HepG2 (cell line): ENCODE data around the gene XG.
"Not testable (repeated sequence)": the region's sequence is repeated elsewhere in the genome, so short reads cannot be mapped to it uniquely, and the experiment has no call there.

Experiments used
- AKAP8 ChIP-seq: sonication (generic); formaldehyde crosslinking; IDR thresholded peaks from 2 replicates; pipeline ENCODE4 v1.5.1; 2020; ENCODE audit warnings: mild to moderate bottlenecking, missing genetic modification reagents
- BRD4 ChIP-seq: sonication (generic); formaldehyde crosslinking; IDR thresholded peaks from 2 replicates; pipeline ENCODE4 v1.4.0; 2020; ENCODE audit warnings: missing genetic modification reagents
- JUN ChIP-seq: sonication (generic); formaldehyde crosslinking; IDR thresholded peaks from 2 replicates; pipeline ENCODE4 v1.4.0; 2020; ENCODE audit warnings: mild to moderate bottlenecking, missing genetic modification reagents
- POLR2A ChIP-seq, 2 experiments: IDR thresholded peaks; 2 replicates each; pipeline ENCODE4 v1.6.1; 2011; ENCODE audit warnings: low read depth in 2 of 2, low read length in 2 of 2, mild to moderate bottlenecking in 1 of 2, moderate library complexity in 1 of 2; ENCODE audit not compliant: insufficient read depth in 1 of 2
- RFX5 ChIP-seq: IDR thresholded peaks from 2 replicates; pipeline ENCODE4 v1.6.1; 2011; ENCODE audit warnings: low read depth, low read length, improper control_type of control experiment
- TAF1 ChIP-seq: sonication (generic); formaldehyde crosslinking; IDR thresholded peaks from 2 replicates; pipeline ENCODE4 v1.4.0; 2020; ENCODE audit warnings: missing genetic modification reagents
- ZFAT ChIP-seq: sonication (generic); formaldehyde crosslinking; conservative IDR thresholded peaks from 2 replicates; pipeline ENCODE4 v1.8.1; 2023; ENCODE audit warnings: missing genetic modification reagents, inconsistent platforms
- ZNF232 ChIP-seq: sonication (generic); formaldehyde crosslinking; IDR thresholded peaks from 2 replicates; pipeline ENCODE4 v1.4.0; 2020; ENCODE audit warnings: missing genetic modification reagents, borderline replicate concordance
- ZNF431 ChIP-seq: sonication (generic); formaldehyde crosslinking; IDR thresholded peaks from 2 replicates; pipeline ENCODE4 v1.9.0; 2022; ENCODE audit warnings: missing genetic modification reagents, low read depth, mild to moderate bottlenecking, borderline replicate concordance
- ZNF644 ChIP-seq: IDR thresholded peaks from 2 replicates; pipeline ENCODE4 v1.6.1; 2016; ENCODE audit warnings: low read depth
- ZSCAN31 ChIP-seq: sonication (generic); formaldehyde crosslinking; IDR thresholded peaks from 2 replicates; pipeline ENCODE4 v1.5.0; 2020; ENCODE audit warnings: low read depth, mild to moderate bottlenecking, missing genetic modification reagents
- TF ChIP-seq, protein P1 (sequence below): sonication (generic); formaldehyde crosslinking; IDR thresholded peaks from 2 replicates; pipeline ENCODE4 v1.5.0; 2020; ENCODE audit warnings: mild to moderate bottlenecking, missing genetic modification reagents, moderate library complexity

DNA sequence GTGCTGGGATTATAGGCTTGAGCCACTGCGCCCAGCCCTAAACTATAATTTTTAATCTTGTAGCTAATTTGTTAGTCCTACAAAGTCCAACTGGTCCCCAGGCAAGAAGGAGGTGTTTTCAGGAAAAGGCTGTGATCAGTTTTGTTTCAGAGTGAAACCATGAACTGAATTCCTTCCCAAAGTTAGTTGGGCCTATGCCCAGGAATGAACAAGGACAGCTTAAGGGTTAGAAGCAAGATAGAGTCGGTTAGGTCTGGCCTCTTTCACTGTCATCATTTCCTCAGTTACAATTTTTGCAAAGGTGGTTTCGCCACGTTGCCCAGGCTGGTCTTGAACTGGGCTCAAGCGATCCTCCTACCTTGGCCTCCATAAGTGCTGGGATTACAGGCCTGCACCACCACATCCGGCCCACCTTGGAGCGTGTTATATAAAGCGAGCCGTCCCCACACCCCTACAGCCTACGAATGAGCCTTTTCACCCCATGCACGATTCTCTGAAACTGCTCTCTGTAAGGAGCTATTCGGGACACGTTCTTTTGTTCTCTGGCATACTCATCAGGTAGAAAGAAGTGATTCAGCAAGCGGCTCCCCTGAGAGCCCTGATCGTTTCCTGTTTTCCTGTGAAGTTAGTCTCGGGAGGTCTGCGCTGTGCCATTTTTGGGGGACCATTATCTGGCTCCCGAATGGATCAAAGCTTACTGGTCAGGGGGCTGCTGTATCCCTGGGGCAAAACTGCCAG is 52.4 kb downstream of the XG start:
- TF ChIP-seq, protein P1, sequence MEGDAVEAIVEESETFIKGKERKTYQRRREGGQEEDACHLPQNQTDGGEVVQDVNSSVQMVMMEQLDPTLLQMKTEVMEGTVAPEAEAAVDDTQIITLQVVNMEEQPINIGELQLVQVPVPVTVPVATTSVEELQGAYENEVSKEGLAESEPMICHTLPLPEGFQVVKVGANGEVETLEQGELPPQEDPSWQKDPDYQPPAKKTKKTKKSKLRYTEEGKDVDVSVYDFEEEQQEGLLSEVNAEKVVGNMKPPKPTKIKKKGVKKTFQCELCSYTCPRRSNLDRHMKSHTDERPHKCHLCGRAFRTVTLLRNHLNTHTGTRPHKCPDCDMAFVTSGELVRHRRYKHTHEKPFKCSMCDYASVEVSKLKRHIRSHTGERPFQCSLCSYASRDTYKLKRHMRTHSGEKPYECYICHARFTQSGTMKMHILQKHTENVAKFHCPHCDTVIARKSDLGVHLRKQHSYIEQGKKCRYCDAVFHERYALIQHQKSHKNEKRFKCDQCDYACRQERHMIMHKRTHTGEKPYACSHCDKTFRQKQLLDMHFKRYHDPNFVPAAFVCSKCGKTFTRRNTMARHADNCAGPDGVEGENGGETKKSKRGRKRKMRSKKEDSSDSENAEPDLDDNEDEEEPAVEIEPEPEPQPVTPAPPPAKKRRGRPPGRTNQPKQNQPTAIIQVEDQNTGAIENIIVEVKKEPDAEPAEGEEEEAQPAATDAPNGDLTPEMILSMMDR (CRISPR knock-in tag) = not testable (repeated sequence)
- not testable (repeated sequence) for TF ChIP-seq RFX5; ZNF644 (CRISPR knock-in tag); JUN (CRISPR knock-in tag); ZFAT (CRISPR knock-in tag); ZNF431 (CRISPR knock-in tag); ZSCAN31 (CRISPR knock-in tag); POLR2A (IDR thresholded peaks at IDR 0.05; ENCODE audit: insufficient read depth in 1 of 2, low read depth in 2 of 2, low read length in 2 of 2); AKAP8 (CRISPR knock-in tag); TAF1 (CRISPR knock-in tag); BRD4 (CRISPR knock-in tag); ZNF232
